Mucosa of descending colon (tissue), 3 donors: Measurements from ENCODE around the gene ZNF691. TPM values are rescaled to one million over a fixed set of nuclear protein-coding genes. Genes with fewer than 3 reads are reported as not detected.

Source experiments
- ATAC-seq: fragments of 200-7000 bp; cut with Tn5 transposase; one replicate; pipeline ENCODE4 v1.9.1; 2020; ENCODE audit warnings: mild to moderate bottlenecking, moderate library complexity
- DNase-seq, 3 donors: peaks; one replicate each; pipeline ENCODE4 v3.0.0-alpha.2; 2020
- H3K36me3 ChIP-seq: fragments of 200-600 bp; one replicate; pipeline ENCODE4 v1.8.0; 2021; ENCODE audit warnings: low read depth, mild to moderate bottlenecking
- H3K4me1 ChIP-seq: fragments of 200-600 bp; one replicate; pipeline ENCODE4 v1.8.0; 2021; ENCODE audit warnings: low read depth, mild to moderate bottlenecking
- H3K4me3 ChIP-seq: fragments of 200-600 bp; one replicate; pipeline ENCODE4 v1.8.0; 2021; ENCODE audit warnings: mild to moderate bottlenecking
- H3K9me3 ChIP-seq: fragments of 200-600 bp; one replicate; pipeline ENCODE4 v1.8.0; 2021; ENCODE audit warnings: mild to moderate bottlenecking
- CTCF ChIP-seq: fragments of 200-600 bp; IDR thresholded peaks from one replicate; pipeline ENCODE4 v1.8.0; 2022; ENCODE audit warnings: antibody characterized with exemption, mild to moderate bottlenecking
- intact Hi-C, 2 donors: fragments of 100-400 bp; cut with DNase I in 1 of 2; cut with micrococcal nuclease in 1 of 2; formaldehyde crosslinking; loops; one replicate each; pipeline versions ENCODE4 v1.11.0 to v1.11.1; 2022; cut with DNase I, micrococcal nuclease
- total RNA-seq, 3 donors: library from RNA; stranded (reverse); fragmentation: NEBNext Ultra II Directional in 2 of 3; extraction: Animal tissue kit (Norgen Biotek cat#: 25700) in 2 of 3; gene quantifications; one replicate each; pipeline versions ENCODE4 v1.2.1 to v1.2.4, GENCODE V29; 2021 to 2023
- donor health status: DM: no; HTN: no; CAD: no; lungs with moderate emphysema.
- donor health status: DM: no; HTN: no; CAD: no.
- donor health status: DM: no; HTN: yes; CAD: no.

ZNF691 gene
- total RNA-seq, 3 donors from 2014 or later = 5.9 to 10.8 (median 5.9) TPM

DNA sequence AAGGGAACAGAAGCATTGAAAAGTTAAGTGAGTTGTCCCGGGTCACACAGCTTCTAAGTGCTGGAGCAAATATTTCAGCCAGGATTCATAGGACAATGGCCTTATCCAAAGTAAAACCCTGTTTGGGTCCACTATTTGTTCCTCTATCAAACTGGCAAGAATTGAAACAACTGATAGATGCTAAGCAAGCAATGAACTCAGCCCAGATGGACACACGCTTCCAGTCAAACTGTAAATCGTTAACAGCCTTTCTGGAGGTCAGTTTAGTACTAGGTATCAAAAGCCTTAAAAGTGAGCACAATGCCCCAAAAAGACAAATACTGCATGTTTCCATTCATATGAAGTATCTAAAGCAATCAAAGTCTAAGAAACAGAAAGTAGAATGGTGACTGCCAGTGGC lies 28.4 kb upstream of the ZNF691 start:
- intact Hi-C loops = no loop called here
- Histone ChIP-seq H3K36me3 (no peaks in the 10 kb centered on the region), H3K4me3 (no peak overlapping the region), H3K9me3 (no peaks in the 10 kb centered on the region), H3K4me1 (peaks cover 4% of the 10 kb centered on the region)
- TF ChIP-seq CTCF = no peak
- ATAC-seq = no peak
- no peak for DNase-seq

GRCh38 chr1:42820813-42821212 lies 25.6 kb upstream of the ZNF691 start:
- Histone ChIP-seq H3K9me3 (no peaks in the 10 kb centered on the region), H3K36me3 (no peaks in the 10 kb centered on the region), H3K4me3 (no peak overlapping the region), H3K4me1 (peaks cover 4% of the 10 kb centered on the region)
- no peak for DNase-seq
- TF ChIP-seq CTCF = no peak
- intact Hi-C loops = no loop called here
- no peak for ATAC-seq

- intact Hi-C loops = no loop called here
- no peak for TF ChIP-seq CTCF
Observed at GRCh38 chr1:42821690-42822089, 24.7 kb upstream of the ZNF691 start.

GRCh38 chr1:42822800-42823392 lies 23.5 kb upstream of the ZNF691 start:
- no peak for TF ChIP-seq CTCF
- intact Hi-C loops = no loop called here
- ATAC-seq = no peak
- no peaks in the 10 kb centered on the region for H3K9me3 ChIP-seq
- DNase-seq = no peak
- H3K4me1 ChIP-seq = no peaks in the 10 kb centered on the region
- no peaks in the 10 kb centered on the region for H3K36me3 ChIP-seq
- H3K4me3 ChIP-seq = no peak overlapping the region

More at GRCh38 chr1:42821690-42822089, 24.7 kb upstream of the ZNF691 start:
- no peaks in the 10 kb centered on the region for H3K9me3 ChIP-seq
- peaks cover 4% of the 10 kb centered on the region for H3K4me1 ChIP-seq
- no peak overlapping the region for H3K4me3 ChIP-seq
- DNase-seq (no peak), ATAC-seq (no peak)
- no peaks in the 10 kb centered on the region for H3K36me3 ChIP-seq

GRCh38 chr1:42824481-42825035 lies 21.9 kb upstream of the ZNF691 start:
- no peak for ATAC-seq
- TF ChIP-seq CTCF = no peak
- Histone ChIP-seq H3K9me3 (no peaks in the 10 kb centered on the region), H3K4me3 (no peak overlapping the region), H3K36me3 (no peaks in the 10 kb centered on the region), H3K4me1 (no peaks in the 10 kb centered on the region)
- intact Hi-C loops = no loop called here
- DNase-seq = no peak
